ENCODE measurements around the gene PALLD. TPM values are rescaled to one million over a fixed set of nuclear protein-coding genes. Genes with fewer than 3 reads are reported as not detected.

Gene PALLD
- 88.5 and 251 TPM in 2 replicates for total RNA-seq

DNA sequence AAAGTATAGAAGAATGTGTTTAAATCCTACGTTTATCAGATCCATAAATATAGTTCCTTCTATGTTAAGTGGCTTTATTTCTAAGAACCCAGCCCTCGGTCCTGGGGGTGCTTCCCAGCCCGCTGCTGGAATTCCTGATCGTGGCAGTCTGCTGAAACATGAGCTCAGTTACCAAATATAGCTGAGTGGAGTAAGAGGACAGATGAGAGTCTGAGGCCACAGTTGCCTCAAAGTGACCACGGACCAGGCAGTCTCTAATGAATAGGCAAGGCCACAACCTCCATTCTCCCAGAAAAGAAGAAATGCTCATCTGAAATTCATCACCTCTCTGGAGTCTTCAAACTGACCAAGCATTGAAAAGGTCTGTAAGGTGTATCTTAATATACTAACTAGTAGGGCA, at the start of gene PALLD:
Gene PALLD (plus strand): TSS at position 219 of the 400 bp plus-strand sequence.

Other genes starting within 250 kb of the PALLD start
- 4.9 and 14.0 TPM in 2 replicates for gene DDX60, start 178.3 kb upstream of the PALLD start, total RNA-seq
- 4.7 and 17.6 TPM in 2 replicates for gene DDX60L, start 16.6 kb upstream of the PALLD start, total RNA-seq